Measurements from ENCODE around the gene TENM4. TPM values are rescaled to one million over a fixed set of nuclear protein-coding genes. Genes with fewer than 3 reads are reported as not detected.
"Not testable (repeated sequence)": the region's sequence is repeated elsewhere in the genome, so short reads cannot be mapped to it uniquely, and the experiment has no call there.

The TENM4 gene
- total RNA-seq, 1 donor from 2014 or later, result 2.9 TPM

GRCh38 chr11:78612721-78613377 is 828.0 kb downstream of the TENM4 start:
- no peak for DNase-seq

GRCh38 chr11:78609321-78609720 is 831.5 kb downstream of the TENM4 start:
- not testable (repeated sequence) for DNase-seq

- no peak for DNase-seq
Measured at GRCh38 chr11:78607696-78608095, 833.1 kb downstream of the TENM4 start.

GRCh38 chr11:78606667-78607066 is 834.2 kb downstream of the TENM4 start:
- no peak for DNase-seq

- DNase-seq, result no peak
Measured at GRCh38 chr11:78605296-78605695, 835.5 kb downstream of the TENM4 start.

GRCh38 chr11:78603792-78604191 is 837.0 kb downstream of the TENM4 start:
- DNase-seq, result no peak

All from dermis blood vessel endothelial cell (primary cell).